Activated T-cell treated with anti-CD3 and anti-CD28 coated beads, Interleukin-2, amount 50 U/mL, for 1 hour (primary cell): ENCODE results near the gene CYP2W1.
"Not testable (repeated sequence)": the region's sequence is repeated elsewhere in the genome, so short reads cannot be mapped to it uniquely, and the experiment has no call there.

Experiments used
- DNase-seq: peaks from one replicate; pipeline ENCODE4 v3.0.0-alpha.2; 2020

The CYP2W1 gene

GRCh38 chr7:997404-998395, 14.7 kb downstream of the CYP2W1 start:
- no peak for DNase-seq

GRCh38 chr7:999149-999879, 16.3 kb downstream of the CYP2W1 start:
- DNase-seq, result no peak

- DNase-seq, result no peak
Observed at GRCh38 chr7:999941-1000935, 17.3 kb downstream of the CYP2W1 start.

- not testable (repeated sequence) for DNase-seq
Observed at GRCh38 chr7:1001069-1001770, 18.2 kb downstream of the CYP2W1 start.

GRCh38 chr7:1002026-1002425, 19.0 kb downstream of the CYP2W1 start:
- DNase-seq, result not testable (repeated sequence)

GRCh38 chr7:1002445-1002844, 19.5 kb downstream of the CYP2W1 start:
- not testable (repeated sequence) for DNase-seq

- no peak for DNase-seq
Observed at GRCh38 chr7:1004018-1004852, 21.3 kb downstream of the CYP2W1 start.

- DNase-seq, result no peak
Observed at GRCh38 chr7:1005303-1005702, 22.3 kb downstream of the CYP2W1 start.

- no peak for DNase-seq
Observed at GRCh38 chr7:1007901-1008300, 24.9 kb downstream of the CYP2W1 start.

GRCh38 chr7:1008733-1009363, 25.9 kb downstream of the CYP2W1 start:
- DNase-seq, result no peak

- DNase-seq, result no peak
Observed at GRCh38 chr7:1009747-1010146, 26.8 kb downstream of the CYP2W1 start.

GRCh38 chr7:1010226-1010625, 27.2 kb downstream of the CYP2W1 start:
- DNase-seq, result no peak

- DNase-seq, result no peak
Observed at GRCh38 chr7:1011297-1012003, 28.5 kb downstream of the CYP2W1 start.

- no peak for DNase-seq
Observed at GRCh38 chr7:1012004-1012715, 29.2 kb downstream of the CYP2W1 start.

- no peak for DNase-seq
Observed at GRCh38 chr7:1012716-1013095, 29.7 kb downstream of the CYP2W1 start.

GRCh38 chr7:1013581-1013980, 30.6 kb downstream of the CYP2W1 start:
- DNase-seq, result no peak

GRCh38 chr7:1014681-1015080, 31.7 kb downstream of the CYP2W1 start:
- no peak for DNase-seq

- DNase-seq, result no peak
Observed at GRCh38 chr7:1015196-1016121, 32.5 kb downstream of the CYP2W1 start.
